GM23338 (cell line): ENCODE results near the gene CAD. TPM values are rescaled to one million over a fixed set of nuclear protein-coding genes. Genes with fewer than 3 reads are reported as not detected.

Experiments
- ATAC-seq: fragments of 200-7000 bp; cut with Tn5 transposase; 3 replicates; pipeline ENCODE4 v1.9.1; 2020
- DNase-seq: peaks from one replicate; pipeline ENCODE4 v3.0.0-alpha.2; 2015; ENCODE audit warnings: low spot score
- H2AFZ ChIP-seq: fragments of 200-600 bp; sonication (generic); 2 replicates; pipeline ENCODE4 v1.8.0; 2016; ENCODE audit warnings: antibody characterized with exemption, mild to moderate bottlenecking, moderate library complexity
- H3F3A ChIP-seq: fragments of 200-600 bp; sonication (generic); replicated peaks from 2 replicates; pipeline ENCODE4 v1.8.0; 2017; ENCODE audit warnings: antibody characterized with exemption, mixed run types, low read depth
- H3K27ac ChIP-seq: fragments of 200-600 bp; sonication (generic); 2 replicates; pipeline ENCODE4 v1.6.1; 2016; ENCODE audit warnings: low read depth
- H3K27me3 ChIP-seq: fragments of 200-600 bp; sonication (generic); 2 replicates; pipeline ENCODE4 v1.8.0; 2016; ENCODE audit warnings: mild to moderate bottlenecking, mixed run types, moderate library complexity; ENCODE audit not compliant: insufficient read depth
- H3K36me3 ChIP-seq: fragments of 200-600 bp; sonication (generic); 2 replicates; pipeline ENCODE4 v1.8.0; 2016; ENCODE audit warnings: mild to moderate bottlenecking; ENCODE audit not compliant: insufficient read depth
- H3K4me1 ChIP-seq: fragments of 200-600 bp; sonication (generic); 2 replicates; pipeline ENCODE4 v1.8.0; 2016; ENCODE audit warnings: mild to moderate bottlenecking, moderate library complexity; ENCODE audit not compliant: insufficient read depth
- H3K4me2 ChIP-seq: fragments of 200-600 bp; sonication (generic); 2 replicates; pipeline ENCODE4 v1.7.1; 2017; ENCODE audit warnings: mixed run types
- H3K4me3 ChIP-seq: fragments of 200-600 bp; sonication (generic); 2 replicates; pipeline ENCODE4 v1.6.1; 2016; ENCODE audit warnings: mixed run types
- H3K79me2 ChIP-seq: fragments of 200-600 bp; sonication (generic); replicated peaks from 2 replicates; pipeline ENCODE4 v1.8.0; 2017; ENCODE audit warnings: mild to moderate bottlenecking; ENCODE audit not compliant: insufficient read depth
- H3K9me2 ChIP-seq: fragments of 200-600 bp; sonication (generic); 2 replicates; pipeline ENCODE4 v1.8.0; 2017; ENCODE audit not compliant: insufficient read depth
- H4K20me1 ChIP-seq: fragments of 200-600 bp; sonication (generic); replicated peaks from 2 replicates; pipeline ENCODE4 v1.8.0; 2017; ENCODE audit warnings: mild to moderate bottlenecking; ENCODE audit not compliant: insufficient read depth
- H3K27ac Mint-ChIP-seq: 2 replicates; pipeline ENCODE4 v1.8.0; 2020; ENCODE audit warnings: inconsistent platforms, mild to moderate bottlenecking, moderate library complexity, mixed read lengths
- H3K27me3 Mint-ChIP-seq: 3 replicates; pipeline ENCODE4 v1.8.0; 2022; ENCODE audit warnings: low read depth, mild to moderate bottlenecking, moderate library complexity, mixed read lengths, inconsistent platforms; ENCODE audit not compliant: insufficient read depth, poor library complexity
- H3K36me3 Mint-ChIP-seq: 3 replicates; pipeline ENCODE4 v1.8.0; 2021; ENCODE audit warnings: low read depth, mild to moderate bottlenecking, inconsistent platforms, moderate library complexity, mixed read lengths
- H3K4me1 Mint-ChIP-seq: 3 replicates; pipeline ENCODE4 v1.8.0; 2020; ENCODE audit warnings: mild to moderate bottlenecking, inconsistent platforms, mixed read lengths
- H3K4me3 Mint-ChIP-seq: 3 replicates; pipeline ENCODE4 v1.8.0; 2021; ENCODE audit warnings: moderate library complexity, mild to moderate bottlenecking, inconsistent platforms, mixed read lengths
- H3K9me3 Mint-ChIP-seq: 3 replicates; pipeline ENCODE4 v1.8.0; 2020; ENCODE audit warnings: moderate library complexity, mild to moderate bottlenecking, inconsistent platforms, mixed read lengths
- CREB1 ChIP-seq: fragments of 250-450 bp; sonication (Bioruptor Pico); IDR thresholded peaks from 2 replicates; pipeline ENCODE4 v1.5.0; 2020; ENCODE audit warnings: low read depth, mild to moderate bottlenecking, moderate library complexity
- EZH2 ChIP-seq: fragments of 200-600 bp; sonication (generic); IDR thresholded peaks from one replicate; pipeline ENCODE4 v1.8.0; 2017; ENCODE audit warnings: antibody characterized with exemption, mild to moderate bottlenecking, low read depth; ENCODE audit not compliant: unreplicated experiment
- NANOG ChIP-seq: IDR thresholded peaks from 2 replicates; pipeline ENCODE4 v1.6.1; 2016; ENCODE audit warnings: antibody characterized with exemption, borderline replicate concordance
- STAT1 ChIP-seq: IDR thresholded peaks from one replicate; pipeline ENCODE4 v1.6.1; 2016; ENCODE audit warnings: antibody characterized with exemption; ENCODE audit not compliant: unreplicated experiment
- ZNF114 ChIP-seq: fragments of 250-450 bp; sonication (Bioruptor Pico); IDR thresholded peaks from 2 replicates; pipeline ENCODE4 v1.5.0; 2020; ENCODE audit warnings: mild to moderate bottlenecking, moderate library complexity
- ZNF331 ChIP-seq: fragments of 250-450 bp; sonication (Bioruptor Pico); IDR thresholded peaks from 2 replicates; pipeline ENCODE4 v1.5.0; 2020; ENCODE audit warnings: low read depth, mild to moderate bottlenecking, moderate library complexity
- polyA plus RNA-seq: library from polyadenylated mRNA; unstranded; fragments of >200 nt; fragmentation: Nextera tagmentation; extraction: Ambion mirVana; gene quantifications from 2 replicates; pipeline ENCODE4 v1.2.1, GENCODE V29; 2016
- total RNA-seq: library from RNA; depleted of rRNA; stranded (reverse); fragments of >200 nt; shearing (Covaris generic); gene quantifications from 2 replicates; pipeline ENCODE4 v1.2.3, GENCODE V29; 2014
- TF ChIP-seq, protein P1 (sequence below): IDR thresholded peaks from 2 replicates; pipeline ENCODE4 v1.6.1; 2016; ENCODE audit warnings: antibody characterized with exemption
- TF ChIP-seq, protein P2 (sequence below), 2 experiments: fragments of 200-600 bp in 1 of 2; sonication (generic) in 1 of 2; conservative IDR thresholded peaks; 2 replicates each; pipeline versions ENCODE4 v1.5.1 to v1.6.1; 2016 to 2017; ENCODE audit warnings: antibody characterized with exemption in 2 of 2, low read depth in 2 of 2, mild to moderate bottlenecking in 2 of 2, moderate library complexity in 1 of 2
- TF ChIP-seq, protein P3 (sequence below): IDR thresholded peaks from one replicate; pipeline ENCODE4 v1.6.1; 2018; ENCODE audit warnings: antibody characterized with exemption; ENCODE audit not compliant: unreplicated experiment
- TF ChIP-seq, protein P4 (sequence below): fragments of 250-450 bp; sonication (Bioruptor Pico); IDR thresholded peaks from 2 replicates; pipeline ENCODE4 v1.5.0; 2020; ENCODE audit warnings: mild to moderate bottlenecking, moderate library complexity

CAD gene
- total and polyA plus RNA-seq, 2 experiments from 2014 or later: 38.1 to 147 TPM

DNA sequence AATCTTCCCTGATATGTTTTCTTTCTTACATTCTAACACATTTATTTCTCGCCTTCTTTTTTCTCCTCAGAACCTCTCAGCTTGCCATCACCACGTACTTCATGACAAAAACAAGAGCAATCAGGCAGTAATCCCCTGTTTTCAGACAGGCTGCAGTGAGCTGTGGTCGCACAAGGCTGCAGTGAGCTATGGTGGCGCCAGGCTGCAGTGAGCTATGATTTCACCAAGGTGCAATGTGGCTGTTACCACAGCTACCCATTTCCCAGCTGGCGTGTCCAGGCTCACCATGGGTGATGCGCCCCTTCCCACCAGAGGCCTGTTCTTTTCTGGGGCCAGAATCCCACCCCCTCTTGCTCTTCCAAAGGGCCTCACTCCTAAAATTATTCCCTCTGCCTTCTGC, 42.5 kb upstream of the CAD start (continued):
- TF ChIP-seq, protein P1, sequence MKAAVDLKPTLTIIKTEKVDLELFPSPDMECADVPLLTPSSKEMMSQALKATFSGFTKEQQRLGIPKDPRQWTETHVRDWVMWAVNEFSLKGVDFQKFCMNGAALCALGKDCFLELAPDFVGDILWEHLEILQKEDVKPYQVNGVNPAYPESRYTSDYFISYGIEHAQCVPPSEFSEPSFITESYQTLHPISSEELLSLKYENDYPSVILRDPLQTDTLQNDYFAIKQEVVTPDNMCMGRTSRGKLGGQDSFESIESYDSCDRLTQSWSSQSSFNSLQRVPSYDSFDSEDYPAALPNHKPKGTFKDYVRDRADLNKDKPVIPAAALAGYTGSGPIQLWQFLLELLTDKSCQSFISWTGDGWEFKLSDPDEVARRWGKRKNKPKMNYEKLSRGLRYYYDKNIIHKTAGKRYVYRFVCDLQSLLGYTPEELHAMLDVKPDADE: no peak
- no peak for TF ChIP-seq ZNF114
- TF ChIP-seq, protein P2, sequence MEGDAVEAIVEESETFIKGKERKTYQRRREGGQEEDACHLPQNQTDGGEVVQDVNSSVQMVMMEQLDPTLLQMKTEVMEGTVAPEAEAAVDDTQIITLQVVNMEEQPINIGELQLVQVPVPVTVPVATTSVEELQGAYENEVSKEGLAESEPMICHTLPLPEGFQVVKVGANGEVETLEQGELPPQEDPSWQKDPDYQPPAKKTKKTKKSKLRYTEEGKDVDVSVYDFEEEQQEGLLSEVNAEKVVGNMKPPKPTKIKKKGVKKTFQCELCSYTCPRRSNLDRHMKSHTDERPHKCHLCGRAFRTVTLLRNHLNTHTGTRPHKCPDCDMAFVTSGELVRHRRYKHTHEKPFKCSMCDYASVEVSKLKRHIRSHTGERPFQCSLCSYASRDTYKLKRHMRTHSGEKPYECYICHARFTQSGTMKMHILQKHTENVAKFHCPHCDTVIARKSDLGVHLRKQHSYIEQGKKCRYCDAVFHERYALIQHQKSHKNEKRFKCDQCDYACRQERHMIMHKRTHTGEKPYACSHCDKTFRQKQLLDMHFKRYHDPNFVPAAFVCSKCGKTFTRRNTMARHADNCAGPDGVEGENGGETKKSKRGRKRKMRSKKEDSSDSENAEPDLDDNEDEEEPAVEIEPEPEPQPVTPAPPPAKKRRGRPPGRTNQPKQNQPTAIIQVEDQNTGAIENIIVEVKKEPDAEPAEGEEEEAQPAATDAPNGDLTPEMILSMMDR (conservative IDR thresholded peaks at IDR 0.05; ENCODE audit: low read depth in 2 of 2): no peak

DNA sequence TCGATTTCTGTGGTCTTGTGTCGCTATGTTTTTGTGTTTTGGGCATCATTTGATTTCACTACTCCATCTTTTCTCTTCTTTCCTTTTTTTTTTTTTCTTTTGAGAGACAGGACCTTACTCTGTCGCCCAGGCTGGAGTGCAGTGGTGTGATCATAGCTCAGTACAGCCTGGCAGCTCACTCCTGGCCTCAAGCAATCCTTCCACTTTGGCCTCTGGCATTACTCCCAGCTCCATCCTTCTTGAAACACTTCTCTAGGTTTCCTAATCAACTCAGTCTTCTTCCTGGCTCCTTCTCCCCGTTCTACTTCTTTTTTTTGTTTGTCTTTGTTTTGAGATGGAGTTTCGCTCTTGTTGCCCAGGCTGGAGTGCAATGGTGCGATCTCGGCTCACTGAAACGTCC, 41.8 kb upstream of the CAD start:
- Mint-ChIP-seq H3K4me1 (peaks cover 3% of the 10 kb centered on the region; the same call in 1 of the 3 replicates), H3K36me3 (no peaks in the 10 kb centered on the region), H3K9me3 (no peaks in the 10 kb centered on the region), H3K27ac (no peak overlapping the region), H3K4me3 (no peak overlapping the region), H3K27me3 (no peaks in the 10 kb centered on the region)
- H3K4me1 ChIP-seq: no peaks in the 10 kb centered on the region
- H3K79me2 ChIP-seq: no peaks in the 10 kb centered on the region
- no peaks in the 10 kb centered on the region for H3K9me2 ChIP-seq
- DNase-seq: no peak
- peak overlapping the region; percentile 26; the same call in 1 of the 2 replicates for H2AFZ ChIP-seq
- no peaks in the 10 kb centered on the region for H3K36me3 ChIP-seq
- no peak overlapping the region for H3K27ac ChIP-seq
- no peak overlapping the region for H3K4me2 ChIP-seq
- H3K27me3 ChIP-seq: no peaks in the 10 kb centered on the region
- ATAC-seq: no peak
- no peaks in the 10 kb centered on the region for H4K20me1 ChIP-seq
- no peak overlapping the region for H3K4me3 ChIP-seq
- H3F3A ChIP-seq: no peaks in the 10 kb centered on the region
- TF ChIP-seq EZH2 (no peak), CREB1 (CRISPR knock-in tag) (no peak), STAT1 (no peak), ZNF331 (CRISPR knock-in tag) (no peak), NANOG (no peak), ZNF114 (no peak)
- TF ChIP-seq, protein P3, sequence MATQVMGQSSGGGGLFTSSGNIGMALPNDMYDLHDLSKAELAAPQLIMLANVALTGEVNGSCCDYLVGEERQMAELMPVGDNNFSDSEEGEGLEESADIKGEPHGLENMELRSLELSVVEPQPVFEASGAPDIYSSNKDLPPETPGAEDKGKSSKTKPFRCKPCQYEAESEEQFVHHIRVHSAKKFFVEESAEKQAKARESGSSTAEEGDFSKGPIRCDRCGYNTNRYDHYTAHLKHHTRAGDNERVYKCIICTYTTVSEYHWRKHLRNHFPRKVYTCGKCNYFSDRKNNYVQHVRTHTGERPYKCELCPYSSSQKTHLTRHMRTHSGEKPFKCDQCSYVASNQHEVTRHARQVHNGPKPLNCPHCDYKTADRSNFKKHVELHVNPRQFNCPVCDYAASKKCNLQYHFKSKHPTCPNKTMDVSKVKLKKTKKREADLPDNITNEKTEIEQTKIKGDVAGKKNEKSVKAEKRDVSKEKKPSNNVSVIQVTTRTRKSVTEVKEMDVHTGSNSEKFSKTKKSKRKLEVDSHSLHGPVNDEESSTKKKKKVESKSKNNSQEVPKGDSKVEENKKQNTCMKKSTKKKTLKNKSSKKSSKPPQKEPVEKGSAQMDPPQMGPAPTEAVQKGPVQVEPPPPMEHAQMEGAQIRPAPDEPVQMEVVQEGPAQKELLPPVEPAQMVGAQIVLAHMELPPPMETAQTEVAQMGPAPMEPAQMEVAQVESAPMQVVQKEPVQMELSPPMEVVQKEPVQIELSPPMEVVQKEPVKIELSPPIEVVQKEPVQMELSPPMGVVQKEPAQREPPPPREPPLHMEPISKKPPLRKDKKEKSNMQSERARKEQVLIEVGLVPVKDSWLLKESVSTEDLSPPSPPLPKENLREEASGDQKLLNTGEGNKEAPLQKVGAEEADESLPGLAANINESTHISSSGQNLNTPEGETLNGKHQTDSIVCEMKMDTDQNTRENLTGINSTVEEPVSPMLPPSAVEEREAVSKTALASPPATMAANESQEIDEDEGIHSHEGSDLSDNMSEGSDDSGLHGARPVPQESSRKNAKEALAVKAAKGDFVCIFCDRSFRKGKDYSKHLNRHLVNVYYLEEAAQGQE: no peak
- TF ChIP-seq, protein P1: no peak
- TF ChIP-seq, protein P4, sequence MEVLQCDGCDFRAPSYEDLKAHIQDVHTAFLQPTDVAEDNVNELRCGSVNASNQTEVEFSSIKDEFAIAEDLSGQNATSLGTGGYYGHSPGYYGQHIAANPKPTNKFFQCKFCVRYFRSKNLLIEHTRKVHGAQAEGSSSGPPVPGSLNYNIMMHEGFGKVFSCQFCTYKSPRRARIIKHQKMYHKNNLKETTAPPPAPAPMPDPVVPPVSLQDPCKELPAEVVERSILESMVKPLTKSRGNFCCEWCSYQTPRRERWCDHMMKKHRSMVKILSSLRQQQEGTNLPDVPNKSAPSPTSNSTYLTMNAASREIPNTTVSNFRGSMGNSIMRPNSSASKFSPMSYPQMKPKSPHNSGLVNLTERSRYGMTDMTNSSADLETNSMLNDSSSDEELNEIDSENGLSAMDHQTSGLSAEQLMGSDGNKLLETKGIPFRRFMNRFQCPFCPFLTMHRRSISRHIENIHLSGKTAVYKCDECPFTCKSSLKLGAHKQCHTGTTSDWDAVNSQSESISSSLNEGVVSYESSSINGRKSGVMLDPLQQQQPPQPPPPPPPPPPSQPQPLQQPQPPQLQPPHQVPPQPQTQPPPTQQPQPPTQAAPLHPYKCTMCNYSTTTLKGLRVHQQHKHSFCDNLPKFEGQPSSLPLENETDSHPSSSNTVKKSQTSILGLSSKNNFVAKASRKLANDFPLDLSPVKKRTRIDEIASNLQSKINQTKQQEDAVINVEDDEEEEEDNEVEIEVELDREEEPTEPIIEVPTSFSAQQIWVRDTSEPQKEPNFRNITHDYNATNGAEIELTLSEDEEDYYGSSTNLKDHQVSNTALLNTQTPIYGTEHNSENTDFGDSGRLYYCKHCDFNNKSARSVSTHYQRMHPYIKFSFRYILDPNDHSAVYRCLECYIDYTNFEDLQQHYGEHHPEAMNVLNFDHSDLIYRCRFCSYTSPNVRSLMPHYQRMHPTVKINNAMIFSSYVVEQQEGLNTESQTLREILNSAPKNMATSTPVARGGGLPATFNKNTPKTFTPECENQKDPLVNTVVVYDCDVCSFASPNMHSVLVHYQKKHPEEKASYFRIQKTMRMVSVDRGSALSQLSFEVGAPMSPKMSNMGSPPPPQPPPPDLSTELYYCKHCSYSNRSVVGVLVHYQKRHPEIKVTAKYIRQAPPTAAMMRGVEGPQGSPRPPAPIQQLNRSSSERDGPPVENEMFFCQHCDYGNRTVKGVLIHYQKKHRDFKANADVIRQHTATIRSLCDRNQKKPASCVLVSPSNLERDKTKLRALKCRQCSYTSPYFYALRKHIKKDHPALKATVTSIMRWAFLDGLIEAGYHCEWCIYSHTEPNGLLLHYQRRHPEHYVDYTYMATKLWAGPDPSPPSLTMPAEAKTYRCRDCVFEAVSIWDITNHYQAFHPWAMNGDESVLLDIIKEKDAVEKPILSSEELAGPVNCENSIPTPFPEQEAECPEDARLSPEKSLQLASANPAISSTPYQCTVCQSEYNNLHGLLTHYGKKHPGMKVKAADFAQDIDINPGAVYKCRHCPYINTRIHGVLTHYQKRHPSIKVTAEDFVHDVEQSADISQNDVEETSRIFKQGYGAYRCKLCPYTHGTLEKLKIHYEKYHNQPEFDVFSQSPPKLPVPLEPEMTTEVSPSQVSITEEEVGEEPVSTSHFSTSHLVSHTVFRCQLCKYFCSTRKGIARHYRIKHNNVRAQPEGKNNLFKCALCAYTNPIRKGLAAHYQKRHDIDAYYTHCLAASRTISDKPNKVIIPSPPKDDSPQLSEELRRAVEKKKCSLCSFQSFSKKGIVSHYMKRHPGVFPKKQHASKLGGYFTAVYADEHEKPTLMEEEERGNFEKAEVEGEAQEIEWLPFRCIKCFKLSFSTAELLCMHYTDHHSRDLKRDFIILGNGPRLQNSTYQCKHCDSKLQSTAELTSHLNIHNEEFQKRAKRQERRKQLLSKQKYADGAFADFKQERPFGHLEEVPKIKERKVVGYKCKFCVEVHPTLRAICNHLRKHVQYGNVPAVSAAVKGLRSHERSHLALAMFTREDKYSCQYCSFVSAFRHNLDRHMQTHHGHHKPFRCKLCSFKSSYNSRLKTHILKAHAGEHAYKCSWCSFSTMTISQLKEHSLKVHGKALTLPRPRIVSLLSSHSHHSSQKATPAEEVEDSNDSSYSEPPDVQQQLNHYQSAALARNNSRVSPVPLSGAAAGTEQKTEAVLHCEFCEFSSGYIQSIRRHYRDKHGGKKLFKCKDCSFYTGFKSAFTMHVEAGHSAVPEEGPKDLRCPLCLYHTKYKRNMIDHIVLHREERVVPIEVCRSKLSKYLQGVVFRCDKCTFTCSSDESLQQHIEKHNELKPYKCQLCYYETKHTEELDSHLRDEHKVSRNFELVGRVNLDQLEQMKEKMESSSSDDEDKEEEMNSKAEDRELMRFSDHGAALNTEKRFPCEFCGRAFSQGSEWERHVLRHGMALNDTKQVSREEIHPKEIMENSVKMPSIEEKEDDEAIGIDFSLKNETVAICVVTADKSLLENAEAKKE (CRISPR knock-in tag): no peak
